Neutrophil (primary cell): ENCODE data around the gene SMG5.

Experiments
- H3K27ac ChIP-seq: fragments of 200-600 bp; sonication (generic); 2 replicates; pipeline ENCODE4 v1.5.1; 2016; ENCODE audit warnings: mild to moderate bottlenecking, moderate library complexity
- H3K27me3 ChIP-seq: fragments of 200-600 bp; sonication (generic); 2 replicates; pipeline ENCODE4 v1.6.0; 2016; ENCODE audit warnings: mild to moderate bottlenecking
- H3K36me3 ChIP-seq: fragments of 200-600 bp; sonication (generic); 2 replicates; pipeline ENCODE4 v1.5.1; 2017
- H3K4me1 ChIP-seq, 2 experiments: fragments of 200-600 bp in 1 of 2; sonication (generic) in 1 of 2; 1 replicate in 1 of 2; 2 replicates in 1 of 2; pipeline versions ENCODE4 v1.5.1 to v1.6.1; 2013 to 2016; ENCODE audit warnings: low read depth in 1 of 2, low read length in 1 of 2, mild to moderate bottlenecking in 1 of 2, moderate library complexity in 1 of 2; ENCODE audit not compliant: control insufficient read depth in 1 of 2, insufficient read depth in 1 of 2
- H3K4me3 ChIP-seq, 2 experiments: fragments of 200-600 bp in 1 of 2; sonication (generic) in 1 of 2; 1 replicate in 1 of 2; 2 replicates in 1 of 2; pipeline ENCODE4 v1.5.1; 2013 to 2016; ENCODE audit warnings: low read depth in 1 of 2, low read length in 1 of 2, mild to moderate bottlenecking in 1 of 2, moderate library complexity in 1 of 2
- H3K9me3 ChIP-seq: fragments of 200-600 bp; sonication (generic); 2 replicates; pipeline ENCODE4 v1.5.1; 2016
- CTCF ChIP-seq: fragments of 200-600 bp; sonication (generic); IDR thresholded peaks from 2 replicates; pipeline ENCODE4 v1.5.1; 2016; ENCODE audit warnings: antibody characterized with exemption

SMG5 gene

GRCh38 chr1:156249593-156249992 is 33.0 kb downstream of the SMG5 start:
- no peak for TF ChIP-seq CTCF
- Histone ChIP-seq H3K4me1 (peaks cover 10 to 11% of the 10 kb centered on the region in 2 experiments), H3K27me3 (peaks cover 29% of the 10 kb centered on the region), H3K9me3 (no peaks in the 10 kb centered on the region), H3K27ac (no peak overlapping the region), H3K4me3 (no peak overlapping the region), H3K36me3 (peaks cover 69% of the 10 kb centered on the region)

DNA sequence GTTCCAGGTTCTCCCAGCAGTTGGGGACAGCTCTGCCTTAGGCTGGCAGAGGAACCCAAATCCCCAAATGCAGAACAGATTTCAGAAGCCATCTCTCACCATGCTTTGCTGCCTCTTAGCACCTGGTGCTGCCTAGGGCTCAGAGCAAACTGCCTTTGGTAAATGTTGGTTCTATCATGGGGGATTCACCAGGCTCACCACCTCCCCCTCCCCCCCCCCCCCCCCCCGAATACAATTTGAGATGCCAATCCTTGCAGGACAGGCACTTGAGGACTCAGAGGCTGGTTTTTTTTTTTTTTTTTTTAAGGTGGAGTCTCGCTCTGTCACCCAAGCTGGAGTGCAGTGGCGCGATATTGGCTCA is 34.3 kb downstream of the SMG5 start:
- Histone ChIP-seq H3K4me1 (peaks cover 10 to 11% of the 10 kb centered on the region in 2 experiments), H3K36me3 (peaks cover 56% of the 10 kb centered on the region)
- TF ChIP-seq CTCF = no peak

DNA sequence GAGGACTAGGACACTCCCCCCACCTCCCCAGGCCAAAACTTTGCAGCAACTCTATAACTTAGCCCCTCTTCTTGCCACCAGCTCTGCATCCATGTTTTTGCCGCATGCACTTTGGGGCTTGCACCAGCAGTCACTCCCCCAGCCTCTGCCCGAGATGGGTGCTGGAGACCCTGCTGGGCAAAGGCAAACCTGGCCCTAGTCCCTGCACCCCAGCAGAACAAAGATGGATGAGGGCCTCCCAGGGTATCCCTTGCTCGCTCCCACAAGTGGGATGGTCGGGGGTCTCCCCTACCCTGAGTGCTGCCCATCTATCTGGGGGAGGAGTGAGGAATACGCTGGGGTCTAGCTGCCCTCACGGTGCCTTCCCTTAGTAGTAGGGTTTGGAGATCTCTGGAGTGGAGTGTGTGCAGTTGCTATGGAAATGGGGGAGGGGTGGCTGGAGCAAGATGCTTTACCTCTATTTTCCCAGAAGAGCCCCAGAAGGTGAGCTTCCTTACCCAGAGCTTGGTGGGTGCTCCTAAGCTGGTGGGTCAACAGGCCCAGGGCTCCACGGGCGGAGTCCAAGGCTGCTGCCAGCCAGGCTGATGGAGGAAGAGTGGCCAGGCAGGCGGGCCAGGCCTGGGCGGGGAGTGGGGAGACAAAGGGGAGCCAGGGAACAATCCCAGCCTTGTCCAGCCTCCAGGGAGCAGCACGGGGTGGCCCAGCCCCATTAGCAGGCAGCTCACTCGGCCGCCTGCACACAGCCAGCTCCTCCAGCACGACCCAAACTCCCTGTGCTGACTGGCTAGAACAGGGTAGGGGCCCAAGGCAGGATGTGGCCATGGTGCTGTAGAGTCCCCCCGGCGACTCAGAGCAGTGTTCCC is 34.9 kb downstream of the SMG5 start, which contains the start of gene PAQR6:
Gene PAQR6, minus strand, starts transcription at position 597 of the 863 bp plus-strand sequence. CDS start 1,325 bp downstream, outside the sequence.
- Histone ChIP-seq H3K36me3 (peaks cover 50% of the 10 kb centered on the region), H3K27ac (peak within 1 kb of the TSS; percentile 11), H3K9me3 (no peaks in the 10 kb centered on the region), H3K27me3 (peaks cover 34% of the 10 kb centered on the region), H3K4me3 (no peak within 1 kb of the TSS), H3K4me1 (peaks cover 10 to 11% of the 10 kb centered on the region in 2 experiments)
- no peak for TF ChIP-seq CTCF

More for the DNA sequence above, 34.3 kb downstream of the SMG5 start:
- Histone ChIP-seq H3K9me3 (no peaks in the 10 kb centered on the region), H3K27me3 (peaks cover 34% of the 10 kb centered on the region), H3K4me3 (no peak overlapping the region), H3K27ac (no peak overlapping the region)

GRCh38 chr1:156246781-156247459 is 35.7 kb downstream of the SMG5 start:
- Histone ChIP-seq H3K27ac (no peak overlapping the region), H3K9me3 (no peaks in the 10 kb centered on the region), H3K4me1 (peaks cover 10 to 11% of the 10 kb centered on the region in 2 experiments), H3K27me3 (peaks cover 34% of the 10 kb centered on the region), H3K4me3 (no peak overlapping the region), H3K36me3 (peaks cover 49% of the 10 kb centered on the region)
- no peak for TF ChIP-seq CTCF

GRCh38 chr1:156246241-156246780 is 36.3 kb downstream of the SMG5 start:
- Histone ChIP-seq H3K36me3 (peaks cover 48% of the 10 kb centered on the region), H3K27ac (no peak overlapping the region), H3K4me1 (peaks cover 10 to 11% of the 10 kb centered on the region in 2 experiments), H3K9me3 (no peaks in the 10 kb centered on the region), H3K4me3 (no peak overlapping the region), H3K27me3 (peaks cover 34% of the 10 kb centered on the region)
- TF ChIP-seq CTCF = no peak
